Upper lobe of left lung (tissue), 4 donors: Measurements from ENCODE around the gene FRMD3.

Source experiments
- CTCF ChIP-seq, 6 experiments: fragments of 450-650 bp in 4 of 6; fragments of 200-600 bp in 2 of 6; sonication (generic) in 2 of 6; IDR thresholded peaks; one replicate each; pipeline ENCODE4 v1.5.1; 2016 to 2019; ENCODE audit warnings: antibody characterized with exemption in 6 of 6
- POLR2AphosphoS5 ChIP-seq, 2 donors: sonication (generic); formaldehyde crosslinking; IDR thresholded peaks; one replicate each; pipeline ENCODE4 v1.5.1; 2017; ENCODE audit warnings: antibody characterized with exemption in 2 of 2

GRCh38 chr9:83239747-83240146, 298.5 kb downstream of the FRMD3 start:
- TF ChIP-seq POLR2AphosphoS5 (IDR thresholded peaks at IDR 0.05) (no peak), CTCF (IDR thresholded peaks at IDR 0.05) (no peak)
